K562 (cell line): ENCODE measurements around the gene NUDT14. TPM values are rescaled to one million over a fixed set of nuclear protein-coding genes. Genes with fewer than 3 reads are reported as not detected.

Experiments
- CHD4 ChIP-seq: fragments of 200-600 bp; sonication (generic); IDR thresholded peaks from 3 replicates; pipeline ENCODE4 v1.6.1; 2012; ENCODE audit warnings: low read depth, mild to moderate bottlenecking, mixed read lengths, low read length, inconsistent platforms; ENCODE audit not compliant: insufficient read depth, insufficient replicate concordance, poor library complexity, severe bottlenecking
- CTBP1 ChIP-seq: fragments of 450-650 bp; IDR thresholded peaks from 2 replicates; pipeline ENCODE4 v1.6.1; 2016; ENCODE audit warnings: borderline replicate concordance
- DMBX1 ChIP-seq: fragments of 250-450 bp; sonication (Bioruptor Pico); IDR thresholded peaks from 2 replicates; pipeline ENCODE4 v1.8.0; 2022; ENCODE audit warnings: inconsistent platforms, mild to moderate bottlenecking, moderate library complexity, borderline replicate concordance
- GATAD2B ChIP-seq: fragments of 450-650 bp; IDR thresholded peaks from 2 replicates; pipeline ENCODE4 v1.6.1; 2017; ENCODE audit warnings: mild to moderate bottlenecking, borderline replicate concordance
- JUN ChIP-seq, 2 experiments: sonication (generic) in 1 of 2; formaldehyde crosslinking in 1 of 2; IDR thresholded peaks; 2 replicates each; pipeline versions ENCODE4 v1.6.1 to v1.8.0; 2012 to 2022; ENCODE audit warnings: borderline replicate concordance in 2 of 2, mild to moderate bottlenecking in 2 of 2, improper control_type of control experiment in 1 of 2, low read depth in 1 of 2, low read length in 1 of 2, missing genetic modification reagents in 1 of 2
- RBM34 ChIP-seq: fragments of 200-400 bp; formaldehyde crosslinking; IDR thresholded peaks from 2 replicates; pipeline ENCODE4 v1.6.1; 2018; ENCODE audit warnings: low read length, borderline replicate concordance; ENCODE audit not compliant: insufficient read depth
- ZC3H4 ChIP-seq: sonication (generic); formaldehyde crosslinking; IDR thresholded peaks from 2 replicates; pipeline ENCODE4 v1.9.0; 2021; ENCODE audit warnings: missing genetic modification reagents, borderline replicate concordance
- ZNF184 ChIP-seq: sonication (generic); formaldehyde crosslinking; IDR thresholded peaks from 2 replicates; pipeline ENCODE4 v1.5.0; 2020; ENCODE audit warnings: missing genetic modification reagents
- ZNF24 ChIP-seq: fragments of 450-650 bp; IDR thresholded peaks from 2 replicates; pipeline ENCODE4 v1.6.1; 2016
- ZNF445 ChIP-seq: fragments of 250-450 bp; sonication (Bioruptor Pico); IDR thresholded peaks from 2 replicates; pipeline ENCODE4 v1.4.0; 2020; ENCODE audit warnings: low read depth, mild to moderate bottlenecking, moderate library complexity
- polyA plus RNA-seq, 8 experiments: library from polyadenylated mRNA; depleted of rRNA in 4 of 8; stranded (reverse) in 5 of 8; unstranded in 3 of 8; fragments of >200 nt; fragmentation: Nextera tagmentation in 2 of 8; fragmentation: Illumina TruSeq in 1 of 8; extraction: Ambion mirVana in 2 of 8; extraction: Trizol in 1 of 8; gene quantifications; 2 replicates each; pipeline versions ENCODE4 v1.2.1 to v1.2.3, GENCODE V29; 2011 to 2014; ENCODE audit warnings: inconsistent platforms in 1 of 8, missing spikeins in 1 of 8
- total RNA-seq, 7 experiments: library from RNA; depleted of rRNA in 6 of 7; stranded (reverse); fragments of >200 nt in 6 of 7; fragmentation: Illumina TruSeq in 2 of 7; extraction: Trizol in 2 of 7; gene quantifications; 2 replicates each; pipeline versions ENCODE4 v1.2.1 to v1.2.3, GENCODE V29; 2011 to 2021; ENCODE audit warnings: low replicate concordance in 1 of 7
- TF ChIP-seq, protein P1 (sequence below): fragments of 250-450 bp; sonication (Bioruptor Pico); IDR thresholded peaks from 2 replicates; pipeline ENCODE4 v1.5.0; 2021; ENCODE audit warnings: mild to moderate bottlenecking, moderate library complexity
- TF ChIP-seq, protein P2 (sequence below): fragments of 450-650 bp; IDR thresholded peaks from 2 replicates; pipeline ENCODE4 v1.6.1; 2016; ENCODE audit warnings: low read depth, mild to moderate bottlenecking, moderate library complexity
- TF ChIP-seq, protein P3 (sequence below): sonication (generic); formaldehyde crosslinking; IDR thresholded peaks from 2 replicates; pipeline ENCODE4 v1.8.1; 2022; ENCODE audit warnings: missing genetic modification reagents
- TF ChIP-seq, protein P4 (sequence below), 3 experiments: IDR thresholded peaks in 2 of 3; conservative IDR thresholded peaks in 1 of 3; 2 replicates each; pipeline ENCODE4 v1.5.1; 2011 to 2012; ENCODE audit warnings: low read length in 3 of 3, mild to moderate bottlenecking in 3 of 3, control low read depth in 2 of 3, improper control_type of control experiment in 1 of 3, inconsistent platforms in 1 of 3, low read depth in 1 of 3, mixed read lengths in 1 of 3, moderate library complexity in 1 of 3; ENCODE audit not compliant: insufficient read depth in 2 of 3
- TF ChIP-seq, protein P5 (sequence below), 2 experiments: fragments of 450-650 bp in 1 of 2; sonication (generic) in 1 of 2; formaldehyde crosslinking; conservative IDR thresholded peaks; 2 replicates each; pipeline versions ENCODE4 v1.4.0 to v1.8.1; 2020 to 2022; ENCODE audit warnings: mild to moderate bottlenecking in 1 of 2, missing genetic modification reagents in 1 of 2
- TF ChIP-seq, protein P6 (sequence below): sonication (generic); formaldehyde crosslinking; IDR thresholded peaks from 2 replicates; pipeline ENCODE4 v1.8.0; 2022; ENCODE audit warnings: missing genetic modification reagents, mild to moderate bottlenecking, borderline replicate concordance

Gene NUDT14
- total and polyA plus RNA-seq, 9 of the 15 experiments (the other 6 are each of a cell fraction or from before 2014, with no cell fraction given) = 0.14 to 16.3 (median 8.2) TPM

DNA sequence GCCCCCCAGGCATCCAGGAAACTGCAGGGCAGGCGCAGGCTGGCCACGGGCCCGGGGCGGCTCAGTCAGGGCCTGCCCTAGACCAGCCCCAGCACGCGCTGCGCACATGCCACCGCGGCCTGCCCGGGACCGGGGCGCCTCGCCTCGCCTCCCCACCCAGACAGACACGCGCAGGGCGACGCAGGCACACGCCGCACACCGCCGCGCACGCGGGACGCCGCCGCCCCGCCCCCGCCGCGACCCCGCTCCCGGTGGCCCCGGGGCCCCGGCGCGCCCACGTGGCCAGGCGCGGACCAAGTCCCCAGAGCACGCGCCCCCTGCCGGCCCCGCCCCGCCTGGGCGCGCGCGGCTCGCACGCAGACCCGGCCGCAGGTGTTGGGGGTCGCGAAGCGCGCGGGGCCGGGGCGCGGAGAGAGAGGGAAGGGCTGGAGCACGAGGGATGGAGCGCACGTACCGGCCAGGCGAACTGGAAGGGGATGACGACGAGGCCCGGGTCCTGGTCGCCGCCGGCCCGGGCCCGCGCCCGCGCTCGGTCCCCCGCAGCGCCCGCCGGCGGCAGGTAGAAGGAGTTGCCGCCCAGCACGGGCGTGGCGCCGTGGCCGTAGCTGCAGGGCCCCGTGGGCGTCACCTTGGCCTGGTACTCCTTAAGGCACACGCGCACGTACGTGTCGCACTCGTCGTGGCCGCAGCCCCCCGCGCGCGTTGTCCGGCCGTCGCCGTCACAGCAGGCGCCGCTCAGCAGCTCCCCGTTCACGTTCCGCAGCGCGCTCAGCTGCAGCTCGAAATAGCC lies 13.6 kb downstream of the NUDT14 start (continued):
- TF ChIP-seq, protein P1, sequence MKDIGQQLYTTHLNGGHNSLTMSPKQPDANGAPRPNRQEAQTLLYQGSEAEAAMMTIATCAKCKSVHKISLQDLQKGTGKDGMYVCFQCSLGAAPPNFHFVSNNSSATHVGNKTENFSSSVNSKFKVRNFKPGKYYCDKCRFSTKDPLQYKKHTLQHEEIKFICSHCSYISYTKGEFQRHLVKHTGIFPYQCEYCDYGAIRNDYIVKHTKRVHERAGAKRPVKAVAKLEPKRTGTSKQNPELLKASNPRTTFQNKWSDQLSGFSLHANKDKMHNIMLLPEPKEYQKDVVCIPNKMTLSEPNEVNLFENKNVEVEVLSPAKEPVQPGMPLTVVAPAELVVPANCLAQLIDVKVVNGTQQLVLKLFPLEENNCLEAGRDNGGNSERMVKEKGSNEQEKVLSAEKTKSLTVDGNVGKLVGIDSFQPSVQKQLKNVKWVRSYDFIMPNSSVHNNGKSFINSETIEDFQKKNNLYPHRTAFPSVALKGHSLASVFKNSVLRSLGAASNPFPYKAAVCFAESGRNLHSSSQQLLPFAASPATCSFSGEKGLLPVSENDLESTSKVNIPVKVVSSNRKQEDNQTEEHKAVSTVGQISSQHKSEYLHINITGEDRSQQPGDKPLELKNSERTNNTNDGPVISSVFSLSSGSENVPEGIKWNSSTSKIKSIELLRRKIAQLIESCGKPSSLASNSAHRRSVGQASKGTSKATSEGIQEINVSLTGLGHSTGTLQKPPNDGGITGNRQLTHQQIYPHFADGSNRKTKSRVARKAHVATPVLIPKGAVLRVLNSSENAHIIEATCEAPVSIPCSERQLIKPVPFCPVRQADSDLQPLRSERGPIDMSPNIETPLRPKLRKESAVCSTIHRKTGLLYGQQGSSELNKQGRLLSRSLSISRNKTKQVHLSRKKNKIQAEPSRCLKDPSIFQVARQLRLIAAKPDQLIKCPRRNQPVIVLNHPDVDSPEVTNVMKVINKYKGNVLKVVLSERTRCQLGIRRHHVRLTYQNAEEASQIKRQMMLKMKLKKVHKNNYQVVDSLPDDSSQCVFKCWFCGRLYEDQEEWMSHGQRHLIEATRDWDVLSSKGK = no peak
- TF ChIP-seq, protein P2, sequence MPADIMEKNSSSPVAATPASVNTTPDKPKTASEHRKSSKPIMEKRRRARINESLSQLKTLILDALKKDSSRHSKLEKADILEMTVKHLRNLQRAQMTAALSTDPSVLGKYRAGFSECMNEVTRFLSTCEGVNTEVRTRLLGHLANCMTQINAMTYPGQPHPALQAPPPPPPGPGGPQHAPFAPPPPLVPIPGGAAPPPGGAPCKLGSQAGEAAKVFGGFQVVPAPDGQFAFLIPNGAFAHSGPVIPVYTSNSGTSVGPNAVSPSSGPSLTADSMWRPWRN = no peak
- TF ChIP-seq RBM34 (no peak), ZNF184 (CRISPR knock-in tag) (no peak), CHD4 (no peak), GATAD2B (peak; percentile 67; the same call in 1 of the 2 replicates), ZC3H4 (no peak), ZNF24 (no peak), ZNF445 (CRISPR knock-in tag) (no peak), DMBX1 (CRISPR knock-in tag) (no peak), JUN (IDR thresholded peaks at IDR 0.05; ENCODE audit: borderline replicate concordance, low read depth, low read length) (no peak), JUN (CRISPR knock-in tag; IDR thresholded peaks at IDR 0.05; ENCODE audit: borderline replicate concordance) (no peak), CTBP1 (peak; percentile 98)
- TF ChIP-seq, protein P3, sequence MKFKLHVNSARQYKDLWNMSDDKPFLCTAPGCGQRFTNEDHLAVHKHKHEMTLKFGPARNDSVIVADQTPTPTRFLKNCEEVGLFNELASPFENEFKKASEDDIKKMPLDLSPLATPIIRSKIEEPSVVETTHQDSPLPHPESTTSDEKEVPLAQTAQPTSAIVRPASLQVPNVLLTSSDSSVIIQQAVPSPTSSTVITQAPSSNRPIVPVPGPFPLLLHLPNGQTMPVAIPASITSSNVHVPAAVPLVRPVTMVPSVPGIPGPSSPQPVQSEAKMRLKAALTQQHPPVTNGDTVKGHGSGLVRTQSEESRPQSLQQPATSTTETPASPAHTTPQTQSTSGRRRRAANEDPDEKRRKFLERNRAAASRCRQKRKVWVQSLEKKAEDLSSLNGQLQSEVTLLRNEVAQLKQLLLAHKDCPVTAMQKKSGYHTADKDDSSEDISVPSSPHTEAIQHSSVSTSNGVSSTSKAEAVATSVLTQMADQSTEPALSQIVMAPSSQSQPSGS (CRISPR knock-in tag) = no peak
- TF ChIP-seq, protein P4, sequence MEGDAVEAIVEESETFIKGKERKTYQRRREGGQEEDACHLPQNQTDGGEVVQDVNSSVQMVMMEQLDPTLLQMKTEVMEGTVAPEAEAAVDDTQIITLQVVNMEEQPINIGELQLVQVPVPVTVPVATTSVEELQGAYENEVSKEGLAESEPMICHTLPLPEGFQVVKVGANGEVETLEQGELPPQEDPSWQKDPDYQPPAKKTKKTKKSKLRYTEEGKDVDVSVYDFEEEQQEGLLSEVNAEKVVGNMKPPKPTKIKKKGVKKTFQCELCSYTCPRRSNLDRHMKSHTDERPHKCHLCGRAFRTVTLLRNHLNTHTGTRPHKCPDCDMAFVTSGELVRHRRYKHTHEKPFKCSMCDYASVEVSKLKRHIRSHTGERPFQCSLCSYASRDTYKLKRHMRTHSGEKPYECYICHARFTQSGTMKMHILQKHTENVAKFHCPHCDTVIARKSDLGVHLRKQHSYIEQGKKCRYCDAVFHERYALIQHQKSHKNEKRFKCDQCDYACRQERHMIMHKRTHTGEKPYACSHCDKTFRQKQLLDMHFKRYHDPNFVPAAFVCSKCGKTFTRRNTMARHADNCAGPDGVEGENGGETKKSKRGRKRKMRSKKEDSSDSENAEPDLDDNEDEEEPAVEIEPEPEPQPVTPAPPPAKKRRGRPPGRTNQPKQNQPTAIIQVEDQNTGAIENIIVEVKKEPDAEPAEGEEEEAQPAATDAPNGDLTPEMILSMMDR (IDR thresholded peaks at IDR 0.05 in 2 of 3, conservative IDR thresholded peaks at IDR 0.05 in 1 of 3; ENCODE audit: insufficient read depth in 2 of 3, low read depth in 1 of 3, low read length in 3 of 3) = peak; percentile 3 to 39 (median 14); a peak in 3 of 6 replicates
- TF ChIP-seq, protein P5, sequence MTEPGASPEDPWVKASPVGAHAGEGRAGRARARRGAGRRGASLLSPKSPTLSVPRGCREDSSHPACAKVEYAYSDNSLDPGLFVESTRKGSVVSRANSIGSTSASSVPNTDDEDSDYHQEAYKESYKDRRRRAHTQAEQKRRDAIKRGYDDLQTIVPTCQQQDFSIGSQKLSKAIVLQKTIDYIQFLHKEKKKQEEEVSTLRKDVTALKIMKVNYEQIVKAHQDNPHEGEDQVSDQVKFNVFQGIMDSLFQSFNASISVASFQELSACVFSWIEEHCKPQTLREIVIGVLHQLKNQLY (CRISPR knock-in tag; conservative IDR thresholded peaks at IDR 0.05) = no peak
- TF ChIP-seq, protein P6, sequence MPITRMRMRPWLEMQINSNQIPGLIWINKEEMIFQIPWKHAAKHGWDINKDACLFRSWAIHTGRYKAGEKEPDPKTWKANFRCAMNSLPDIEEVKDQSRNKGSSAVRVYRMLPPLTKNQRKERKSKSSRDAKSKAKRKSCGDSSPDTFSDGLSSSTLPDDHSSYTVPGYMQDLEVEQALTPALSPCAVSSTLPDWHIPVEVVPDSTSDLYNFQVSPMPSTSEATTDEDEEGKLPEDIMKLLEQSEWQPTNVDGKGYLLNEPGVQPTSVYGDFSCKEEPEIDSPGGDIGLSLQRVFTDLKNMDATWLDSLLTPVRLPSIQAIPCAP = no peak
